ENCODE measurements around the gene SORBS1. TPM values are rescaled to one million over a fixed set of nuclear protein-coding genes. Genes with fewer than 3 reads are reported as not detected.
A peak's percentile ranks its signal among the peaks of the same experiment; 100 is the strongest.

SORBS1 gene
- under 1 TPM; 0.58 to 0.90 TPM for total RNA-seq

DNA sequence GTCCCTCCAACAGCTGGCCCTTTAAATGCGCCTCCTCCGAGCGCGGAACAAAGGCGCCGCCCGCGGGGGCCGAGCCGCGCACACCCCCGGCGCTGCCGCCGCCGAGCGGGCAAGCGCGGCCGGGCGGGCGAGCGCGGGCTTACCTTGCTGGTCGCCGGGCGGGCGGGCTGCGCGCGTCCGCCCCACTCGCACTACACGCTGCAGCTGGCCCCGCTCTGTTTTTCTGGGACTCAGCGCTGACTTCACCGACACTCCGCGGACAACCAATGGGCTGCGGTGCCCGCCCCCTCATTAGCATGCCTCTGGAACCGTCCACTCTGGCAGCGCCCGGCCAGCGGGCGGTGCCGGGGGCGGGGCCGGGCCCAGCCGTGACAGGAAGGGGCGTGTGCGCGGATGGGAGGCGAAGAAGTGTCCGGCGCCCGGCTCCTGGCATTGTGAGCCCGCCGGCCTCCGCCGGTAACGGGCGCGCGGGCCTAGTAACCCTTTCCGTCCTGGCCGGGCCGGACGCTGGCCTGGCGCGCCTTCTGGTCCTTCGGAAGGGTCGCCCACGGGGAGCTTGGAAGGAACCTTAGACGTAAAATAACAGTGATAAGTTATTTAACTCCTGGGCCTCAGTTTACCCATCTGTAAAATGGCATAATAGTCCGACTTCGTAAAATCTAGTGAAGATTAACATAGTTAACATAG, at the start of gene SORBS1:
SORBS1 (minus strand) TSS at position 195 of the 687 bp plus-strand sequence. CDS start 120,236 bp downstream, outside the sequence.
- CTCF ChIA-PET = interaction anchor here (0.9 to 1.7 kb wide), 2 partner anchors 131 to 132 kb away, joined by 3 to 5 read pairs; partner anchors contain the start of gene TCTN3
- POLR2A ChIA-PET = no interaction called here
- Mint-ChIP-seq H3K27ac (peak within 1 kb of the TSS; percentile 65), H3K9me3 (no peaks in the 10 kb centered on the region), H3K4me1 (peaks cover 17% of the 10 kb centered on the region), H3K27me3 (peaks cover 31% of the 10 kb centered on the region), H3K4me3 (peak within 1 kb of the TSS; percentile 96), H3K36me3 (ENCODE audit: low read depth) (no peaks in the 10 kb centered on the region)
- peak; percentile 92 for DNase-seq

DNA sequence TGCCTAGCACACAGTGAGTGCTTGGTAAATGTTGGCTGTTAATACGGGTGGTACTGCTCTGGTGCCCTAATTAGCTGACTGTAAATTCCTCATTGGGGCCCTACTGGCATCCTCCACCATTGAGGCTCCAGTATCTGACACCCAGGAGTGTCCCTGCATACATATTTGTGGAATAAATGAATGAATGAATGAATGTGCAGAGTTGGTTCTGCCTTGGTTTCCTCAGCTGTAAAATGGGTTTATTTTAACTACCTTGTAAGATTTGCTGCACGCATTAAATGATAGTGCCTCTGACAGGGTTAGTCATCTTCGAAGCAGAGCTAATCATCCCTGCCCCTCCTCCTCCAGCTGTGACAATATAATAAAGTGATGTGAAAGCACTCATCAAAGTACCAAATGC, 49.6 kb upstream of the SORBS1 start:
- CTCF ChIA-PET = no interaction called here
- Mint-ChIP-seq H3K27ac (no peak overlapping the region), H3K9me3 (no peaks in the 10 kb centered on the region), H3K27me3 (no peaks in the 10 kb centered on the region), H3K4me3 (no peak overlapping the region), H3K36me3 (ENCODE audit: low read depth) (peaks cover 50% of the 10 kb centered on the region), H3K4me1 (no peaks in the 10 kb centered on the region)
- DNase-seq = no peak
- POLR2A ChIA-PET = no interaction called here

DNA sequence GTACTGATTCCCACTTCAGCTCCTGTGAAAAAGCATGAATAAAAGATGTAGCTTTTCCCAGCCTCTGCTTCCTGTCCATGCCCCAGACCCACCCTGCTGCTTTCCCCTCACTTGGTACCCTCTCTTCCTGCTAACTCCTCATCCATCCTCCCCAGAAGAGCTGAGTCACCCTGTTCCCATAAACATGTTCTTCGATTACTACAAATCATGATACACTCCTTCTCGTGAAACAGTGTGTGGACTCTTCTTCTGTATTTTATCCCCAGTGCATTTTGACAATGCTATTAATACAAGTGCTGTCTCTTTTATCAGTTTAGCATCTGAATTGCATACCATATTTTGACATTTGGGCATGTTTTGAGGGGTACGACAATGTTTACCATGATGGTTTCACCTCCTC, 45.8 kb upstream of the SORBS1 start:
- H3K9me3 Mint-ChIP-seq = no peaks in the 10 kb centered on the region
- H3K27me3 Mint-ChIP-seq = no peaks in the 10 kb centered on the region
- DNase-seq = no peak
- peaks cover 27% of the 10 kb centered on the region for H3K36me3 Mint-ChIP-seq (ENCODE audit: low read depth)
- no peak overlapping the region for H3K27ac Mint-ChIP-seq
- CTCF ChIA-PET = no interaction called here
- POLR2A ChIA-PET = no interaction called here
- H3K4me3 Mint-ChIP-seq = no peak overlapping the region
- H3K4me1 Mint-ChIP-seq = no peaks in the 10 kb centered on the region

DNA sequence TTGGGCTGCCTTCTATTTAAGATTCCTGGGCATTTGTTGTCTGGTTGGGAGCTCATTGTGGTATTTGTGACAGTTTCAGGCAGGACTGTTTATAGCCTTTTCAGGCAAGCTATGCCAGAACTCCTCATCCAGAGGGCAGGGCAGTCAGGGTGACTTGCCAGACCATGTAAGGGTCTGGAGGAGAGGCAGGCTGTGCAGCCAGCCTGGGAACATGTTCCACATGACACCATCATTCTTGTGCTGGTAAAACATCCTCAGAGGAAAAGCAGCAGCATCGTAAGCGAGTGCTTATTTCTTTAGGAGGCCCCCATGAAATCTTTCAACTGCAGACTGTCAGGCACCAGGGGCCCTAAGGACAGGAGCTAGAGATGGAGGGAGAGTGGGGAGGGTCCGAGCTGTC, 44.0 kb upstream of the SORBS1 start:
- H3K27me3 Mint-ChIP-seq = no peaks in the 10 kb centered on the region
- H3K27ac Mint-ChIP-seq = no peak overlapping the region
- peaks cover 16% of the 10 kb centered on the region for H3K36me3 Mint-ChIP-seq (ENCODE audit: low read depth)
- ChIA-PET CTCF (interaction anchor here (1.6 to 5.6 kb wide), 3 partner anchors 159 to 231 kb away, joined by 5 to 35 read pairs (median 16); no protein-coding TSS in a partner anchor), POLR2A (no interaction called here)
- no peak for DNase-seq
- no peaks in the 10 kb centered on the region for H3K4me1 Mint-ChIP-seq
- no peak overlapping the region for H3K4me3 Mint-ChIP-seq
- no peaks in the 10 kb centered on the region for H3K9me3 Mint-ChIP-seq

DNA sequence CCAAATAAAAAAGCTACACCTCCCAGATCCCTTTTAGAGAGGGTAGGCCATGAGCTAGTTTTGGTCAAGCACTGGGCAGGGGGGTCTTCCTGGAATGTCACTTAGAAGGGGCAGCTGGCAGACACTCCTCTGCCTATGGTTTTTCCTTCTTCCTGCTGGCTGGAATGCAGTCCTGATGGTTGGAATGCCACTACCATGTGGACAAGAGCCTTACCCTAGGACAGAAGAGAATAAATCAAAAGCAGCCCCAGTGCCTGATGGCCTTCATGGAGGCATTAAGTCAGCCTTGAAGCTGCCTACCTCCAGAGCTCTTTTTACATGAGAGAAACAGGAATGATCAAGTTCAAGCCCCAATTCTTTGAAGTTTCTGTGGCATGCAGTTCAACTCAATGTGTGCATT, 43.5 kb upstream of the SORBS1 start:
- no peaks in the 10 kb centered on the region for H3K9me3 Mint-ChIP-seq
- no peak overlapping the region for H3K4me3 Mint-ChIP-seq
- POLR2A ChIA-PET = no interaction called here
- no peak for DNase-seq
- peaks cover 16% of the 10 kb centered on the region for H3K36me3 Mint-ChIP-seq (ENCODE audit: low read depth)
- H3K27ac Mint-ChIP-seq = no peak overlapping the region
- H3K4me1 Mint-ChIP-seq = no peaks in the 10 kb centered on the region
- CTCF ChIA-PET = interaction anchor here (1.6 to 5.6 kb wide), 3 partner anchors 158 to 230 kb away, joined by 5 to 35 read pairs (median 16); no protein-coding TSS in a partner anchor
- H3K27me3 Mint-ChIP-seq = no peaks in the 10 kb centered on the region

DNA sequence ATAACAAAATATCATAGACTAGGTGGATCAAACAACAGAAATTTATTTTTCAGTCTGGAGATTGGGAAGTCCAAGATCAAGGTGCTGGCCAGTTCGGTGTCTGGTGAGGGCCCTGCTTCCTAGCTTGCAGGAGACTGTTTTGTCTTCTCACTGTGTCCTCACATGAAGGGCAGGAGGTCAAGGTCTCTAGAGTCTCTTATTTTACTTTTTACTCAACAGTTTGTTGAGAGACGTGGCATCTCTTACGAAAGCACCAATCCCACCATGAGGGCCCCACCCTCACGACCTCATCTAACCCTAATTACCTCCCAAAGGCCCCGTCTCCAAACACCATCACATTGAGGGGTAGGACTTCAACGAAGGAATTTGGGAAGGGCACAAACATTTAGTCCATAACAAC, 41.2 kb upstream of the SORBS1 start:
- no peak for DNase-seq
- Mint-ChIP-seq H3K9me3 (no peaks in the 10 kb centered on the region), H3K4me3 (no peak overlapping the region), H3K27me3 (no peaks in the 10 kb centered on the region), H3K4me1 (no peaks in the 10 kb centered on the region), H3K36me3 (ENCODE audit: low read depth) (peaks cover 9% of the 10 kb centered on the region), H3K27ac (no peak overlapping the region)
- POLR2A ChIA-PET = interaction anchor here (1.0 kb wide), 1 partner anchor 262 kb away, joined by 3 read pairs; no protein-coding TSS in a partner anchor
- CTCF ChIA-PET = interaction anchor here (2.1 to 5.6 kb wide), 3 partner anchors 92 to 228 kb away, joined by 6 to 35 read pairs (median 16); partner anchors contain the start of gene TCTN3

DNA sequence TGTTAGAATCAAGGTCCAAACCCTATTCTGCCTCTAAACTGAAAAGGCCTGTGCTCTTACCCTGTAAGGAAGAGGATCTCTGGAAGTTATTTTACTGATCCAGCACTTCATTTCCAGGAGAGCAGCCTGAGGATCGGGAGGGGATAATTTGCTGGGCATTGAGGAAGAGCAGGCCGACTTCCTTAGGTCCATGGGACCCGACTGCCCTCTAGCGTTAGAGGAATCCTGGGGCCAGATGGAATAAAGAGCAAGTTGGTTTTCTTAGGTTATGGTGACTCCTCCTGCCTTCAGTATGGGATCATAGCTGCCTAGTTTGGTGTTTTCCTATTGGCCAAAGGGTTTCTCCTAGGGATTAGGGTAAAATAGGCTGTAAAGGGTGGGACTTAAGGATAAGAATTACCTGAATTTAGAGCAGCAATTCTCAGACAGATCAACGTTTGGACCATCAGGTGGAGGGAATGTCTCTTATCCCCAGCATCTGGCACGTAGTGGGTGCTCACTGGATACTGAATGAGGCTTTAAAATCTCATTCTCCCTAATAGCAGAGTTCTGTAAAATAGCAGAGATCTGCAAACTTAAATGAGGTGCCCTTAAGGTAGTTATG, 40.0 kb upstream of the SORBS1 start:
- Mint-ChIP-seq H3K4me1 (no peaks in the 10 kb centered on the region), H3K4me3 (no peak overlapping the region), H3K27ac (no peak overlapping the region), H3K9me3 (no peaks in the 10 kb centered on the region), H3K27me3 (peaks cover 6% of the 10 kb centered on the region), H3K36me3 (ENCODE audit: low read depth) (peaks cover 5% of the 10 kb centered on the region)
- peak; percentile 47 for DNase-seq
- CTCF ChIA-PET = interaction anchor here (1.5 to 5.6 kb wide), 3 partner anchors 170 to 227 kb away, joined by 5 to 35 read pairs (median 16); no protein-coding TSS in a partner anchor
- POLR2A ChIA-PET = no interaction called here

DNA sequence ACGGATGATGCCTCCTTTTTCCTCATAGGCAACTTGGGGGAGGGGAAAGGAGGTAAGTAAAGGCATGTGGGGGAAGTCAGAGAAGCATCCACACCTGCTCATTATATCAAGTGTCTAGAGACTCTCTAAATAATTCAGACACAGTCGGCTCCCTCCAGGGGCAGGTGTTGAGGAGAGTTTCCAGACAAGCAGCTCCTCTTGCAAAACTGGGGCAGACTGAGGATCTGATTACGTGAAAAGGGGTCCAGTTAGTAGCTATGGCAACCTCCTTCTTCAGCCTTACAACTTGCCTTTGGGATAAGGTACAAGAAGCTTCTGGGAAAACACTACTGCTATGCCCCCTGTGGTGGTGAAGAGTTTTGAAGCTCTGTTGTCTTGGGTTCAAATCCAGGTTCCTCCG, 39.0 kb upstream of the SORBS1 start:
- no peaks in the 10 kb centered on the region for H3K4me1 Mint-ChIP-seq
- peaks cover 10% of the 10 kb centered on the region for H3K27me3 Mint-ChIP-seq
- DNase-seq = no peak
- H3K4me3 Mint-ChIP-seq = no peak overlapping the region
- H3K9me3 Mint-ChIP-seq = no peaks in the 10 kb centered on the region
- CTCF ChIA-PET = interaction anchor here (1.5 to 3.1 kb wide), 3 partner anchors 170 to 227 kb away, joined by 3 to 28 read pairs (median 5); no protein-coding TSS in a partner anchor
- H3K36me3 Mint-ChIP-seq (ENCODE audit: low read depth) = peaks cover 2% of the 10 kb centered on the region
- POLR2A ChIA-PET = no interaction called here
- H3K27ac Mint-ChIP-seq = no peak overlapping the region

DNA sequence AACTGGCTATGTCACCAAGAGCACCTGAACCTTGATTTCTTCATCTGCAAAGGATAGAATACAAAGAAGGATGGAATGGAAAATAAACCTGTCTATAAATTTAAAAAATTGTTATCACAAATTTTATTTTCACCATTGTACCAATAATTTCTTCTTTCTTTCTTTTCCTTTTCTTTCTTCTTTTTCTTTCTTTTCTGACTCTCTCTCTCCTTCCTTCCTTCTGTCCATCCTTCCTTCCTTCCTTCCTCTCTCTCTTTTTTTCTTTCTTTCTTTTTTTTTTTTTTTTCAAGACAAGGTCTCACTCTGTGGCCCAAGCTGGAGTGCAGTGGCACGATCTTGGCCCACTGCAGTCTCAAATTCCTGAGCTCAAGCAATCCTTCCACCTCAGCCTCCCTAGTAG, 36.6 kb upstream of the SORBS1 start:
- Mint-ChIP-seq H3K4me1 (no peaks in the 10 kb centered on the region), H3K36me3 (ENCODE audit: low read depth) (no peaks in the 10 kb centered on the region), H3K27me3 (peaks cover 16% of the 10 kb centered on the region), H3K9me3 (no peaks in the 10 kb centered on the region), H3K27ac (no peak overlapping the region), H3K4me3 (no peak overlapping the region)
- no peak for DNase-seq
- ChIA-PET POLR2A (no interaction called here), CTCF (interaction anchor here (0.8 to 3.1 kb wide), 4 partner anchors 96 to 223 kb away, joined by 3 to 28 read pairs (median 6); partner anchors contain the start of gene TCTN3)

DNA sequence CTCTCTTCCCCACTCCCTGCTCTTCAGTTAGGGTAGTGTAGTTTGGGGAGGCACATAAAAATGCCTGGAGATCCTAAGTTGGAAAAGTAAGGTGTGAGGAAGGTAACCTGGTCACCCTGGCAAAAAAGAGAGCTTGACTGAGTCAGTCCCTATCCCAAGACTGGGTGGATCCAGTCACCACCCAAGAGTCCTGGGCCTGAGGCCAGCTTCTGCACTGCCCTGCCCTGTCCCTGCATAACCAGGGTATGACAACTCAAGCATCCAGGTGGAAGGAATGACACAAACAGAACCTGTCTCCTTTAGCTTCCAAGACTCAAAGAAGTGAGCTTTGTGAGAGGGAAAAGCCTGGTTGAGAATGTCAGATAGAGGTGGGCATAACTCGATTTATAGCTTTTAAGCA, 26.9 kb upstream of the SORBS1 start:
- no peaks in the 10 kb centered on the region for H3K4me1 Mint-ChIP-seq
- H3K27ac Mint-ChIP-seq = no peak overlapping the region
- H3K36me3 Mint-ChIP-seq (ENCODE audit: low read depth) = no peaks in the 10 kb centered on the region
- ChIA-PET CTCF (interaction anchor here (0.7 kb wide), 1 partner anchor 158 kb away, joined by 3 read pairs; no protein-coding TSS in a partner anchor), POLR2A (no interaction called here)
- H3K9me3 Mint-ChIP-seq = no peaks in the 10 kb centered on the region
- peaks cover 14% of the 10 kb centered on the region for H3K27me3 Mint-ChIP-seq
- DNase-seq = no peak
- H3K4me3 Mint-ChIP-seq = no peak overlapping the region

DNA sequence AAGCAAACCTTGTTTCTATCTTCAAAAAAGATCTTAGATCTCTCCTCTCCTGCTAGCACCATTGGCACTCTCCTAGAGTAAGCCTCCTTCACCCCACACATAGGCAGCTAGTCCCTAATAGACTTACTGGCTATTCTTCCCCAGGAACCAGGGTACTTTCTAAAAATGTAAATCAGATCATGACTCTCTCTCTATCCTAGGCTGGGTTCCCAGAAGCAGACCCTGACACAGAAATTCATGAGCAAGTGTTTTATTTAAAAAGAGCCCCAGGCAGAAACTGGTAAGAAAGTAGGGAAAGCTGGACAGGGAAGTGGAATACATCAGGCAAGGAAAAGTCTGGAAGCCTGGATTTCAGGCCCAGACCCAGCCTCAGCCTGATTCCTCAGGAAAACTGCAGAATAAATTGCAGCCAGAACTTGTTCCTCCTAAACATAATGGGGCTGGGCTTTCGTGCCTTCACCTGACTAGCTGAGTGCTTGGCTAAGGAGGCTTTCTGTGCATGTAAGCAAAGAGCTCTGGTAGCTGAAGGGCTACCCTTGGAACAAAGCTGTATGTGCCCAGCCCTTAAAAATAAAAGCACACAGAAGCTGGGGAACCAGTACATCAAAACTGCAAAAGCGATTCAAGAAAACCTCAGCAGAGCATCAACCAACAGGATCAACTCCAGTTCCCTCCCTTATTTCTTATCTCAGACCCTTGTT, 18.8 kb upstream of the SORBS1 start:
- Mint-ChIP-seq H3K9me3 (no peaks in the 10 kb centered on the region), H3K4me1 (no peaks in the 10 kb centered on the region), H3K36me3 (ENCODE audit: low read depth) (no peaks in the 10 kb centered on the region), H3K27me3 (peaks cover 33% of the 10 kb centered on the region), H3K27ac (no peak overlapping the region), H3K4me3 (no peak overlapping the region)
- CTCF ChIA-PET = no interaction called here
- no peak for DNase-seq
- POLR2A ChIA-PET = no interaction called here

DNA sequence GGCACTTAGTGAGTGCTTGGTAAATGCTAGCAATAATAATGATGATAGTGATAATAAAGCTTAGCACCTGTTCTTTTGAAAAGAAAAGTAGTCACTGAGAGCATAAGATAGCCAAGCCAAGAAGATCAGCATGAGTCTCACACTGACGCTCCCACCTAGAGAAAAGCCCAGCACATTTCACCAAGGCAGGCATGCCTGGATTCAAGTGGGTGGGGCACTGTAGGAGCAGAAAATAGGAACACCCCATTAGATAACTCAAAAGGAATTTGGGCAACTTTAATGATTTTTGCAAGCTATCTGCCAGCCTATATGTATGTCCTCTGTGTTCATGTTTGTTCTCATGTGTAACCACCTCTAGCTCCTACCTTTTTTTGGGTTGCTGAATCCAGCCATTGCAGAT, 18.1 kb upstream of the SORBS1 start:
- Mint-ChIP-seq H3K36me3 (ENCODE audit: low read depth) (no peaks in the 10 kb centered on the region), H3K9me3 (no peaks in the 10 kb centered on the region), H3K4me3 (no peak overlapping the region), H3K4me1 (no peaks in the 10 kb centered on the region), H3K27me3 (peaks cover 35% of the 10 kb centered on the region), H3K27ac (no peak overlapping the region)
- POLR2A ChIA-PET = no interaction called here
- DNase-seq = no peak
- CTCF ChIA-PET = no interaction called here

DNA sequence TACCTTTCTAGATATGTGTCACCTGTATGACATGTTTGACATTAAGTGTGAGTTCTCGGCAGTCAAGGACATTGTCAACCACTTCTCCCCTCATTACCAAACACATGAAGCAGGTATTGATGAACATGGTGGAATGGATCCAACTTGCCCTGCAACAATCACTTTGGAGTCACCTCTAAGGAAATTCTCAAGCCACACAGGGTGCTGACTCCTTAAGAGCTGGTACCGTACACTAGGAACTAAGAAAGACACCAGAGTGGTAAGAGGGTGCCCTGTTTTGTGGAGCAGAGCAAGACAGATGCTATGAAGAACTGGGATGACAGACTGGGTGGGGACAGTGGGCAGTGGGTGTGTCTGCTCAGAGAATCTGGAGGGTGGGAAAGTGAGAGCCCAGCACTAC, 17.4 kb upstream of the SORBS1 start:
- no peaks in the 10 kb centered on the region for H3K36me3 Mint-ChIP-seq (ENCODE audit: low read depth)
- ChIA-PET POLR2A (no interaction called here), CTCF (no interaction called here)
- no peaks in the 10 kb centered on the region for H3K4me1 Mint-ChIP-seq
- no peak overlapping the region for H3K4me3 Mint-ChIP-seq
- DNase-seq = no peak
- peaks cover 37% of the 10 kb centered on the region for H3K27me3 Mint-ChIP-seq
- no peaks in the 10 kb centered on the region for H3K9me3 Mint-ChIP-seq
- H3K27ac Mint-ChIP-seq = no peak overlapping the region

Measured in activated CD4-positive, alpha-beta memory T cell treated with anti-CD3 and anti-CD28 coated beads, Interleukin-2, amount 10 ng/mL, durations not matched to agents 7 days and 5 days (primary cell).